ENCODE results near the gene A3GALT2. TPM values are rescaled to one million over a fixed set of nuclear protein-coding genes. Genes with fewer than 3 reads are reported as not detected.

A3GALT2 gene
- total RNA-seq, 1 experiment from 2014 or later, result not detected

- TF ChIP-seq JAZF1 (CRISPR knock-in tag; IDR thresholded peaks at IDR 0.05) (no peak), NFATC4 (CRISPR knock-in tag; IDR thresholded peaks at IDR 0.05) (no peak), FOXK1 (CRISPR knock-in tag; IDR thresholded peaks at IDR 0.05) (0 out of 2 replicates have a peak, but pooled peaks have one; percentile 29), PRRX2 (CRISPR knock-in tag; IDR thresholded peaks at IDR 0.05) (no peak), JUN (CRISPR knock-in tag; IDR thresholded peaks at IDR 0.05) (peak; percentile 66), ARID4B (CRISPR knock-in tag; IDR thresholded peaks at IDR 0.05; ENCODE audit: borderline replicate concordance) (peak; percentile 16; the same call in 1 of the 2 replicates), FOXP1 (CRISPR knock-in tag; IDR thresholded peaks at IDR 0.05; ENCODE audit: borderline replicate concordance) (peak; percentile 74), ZNF423 (CRISPR knock-in tag; IDR thresholded peaks at IDR 0.05) (no peak), TCF7 (CRISPR knock-in tag; IDR thresholded peaks at IDR 0.05; ENCODE audit: low read depth) (0 out of 2 replicates have a peak, but pooled peaks have one; percentile 35), SMAD3 (CRISPR knock-in tag; IDR thresholded peaks at IDR 0.05; ENCODE audit: borderline replicate concordance) (no peak), KAT7 (CRISPR knock-in tag; IDR thresholded peaks at IDR 0.05; ENCODE audit: borderline replicate concordance) (peak; percentile 73; the same call in 1 of the 2 replicates), E2F1 (CRISPR knock-in tag; IDR thresholded peaks at IDR 0.05) (0 out of 2 replicates have a peak, but pooled peaks have one; percentile 55)
These were observed 14.0 kb downstream of the A3GALT2 start (continued) for GRCh38 chr1:33306653-33307493.

GRCh38 chr1:33305816-33306652, 14.9 kb downstream of the A3GALT2 start:
- Mint-ChIP-seq H3K36me3 (peaks cover 6% of the 10 kb centered on the region; the same call in 1 of the 2 replicates), H3K4me1 (peaks cover 3% of the 10 kb centered on the region; the same call in 1 of the 2 replicates), H3K27me3 (ENCODE audit: low read depth) (peaks cover 53% of the 10 kb centered on the region), H3K4me3 (peak overlapping the region; percentile 45), H3K9me3 (peaks cover 10% of the 10 kb centered on the region; the same call in 1 of the 2 replicates), H3K27ac (no peak overlapping the region)
- ChIA-PET CTCF (interaction anchor here (1.2 to 4.4 kb wide), 4 partner anchors 11 to 179 kb away, joined by 3 to 28 read pairs (median 6); no protein-coding TSS in a partner anchor), POLR2A (no interaction called here)
- peak; percentile 21 for ATAC-seq
- DNase-seq (ENCODE audit: low spot score), result no peak
- TF ChIP-seq GRHL2 (CRISPR knock-in tag; IDR thresholded peaks at IDR 0.05; ENCODE audit: insufficient replicate concordance, severe bottlenecking), result no peak
- no peak for TF ChIP-seq TEAD1 (CRISPR knock-in tag; IDR thresholded peaks at IDR 0.05)
- no peak for TF ChIP-seq ATF1 (CRISPR knock-in tag; IDR thresholded peaks at IDR 0.05)
- no peak for TF ChIP-seq PRDM15 (CRISPR knock-in tag; IDR thresholded peaks at IDR 0.05)
- TF ChIP-seq CREM (CRISPR knock-in tag; IDR thresholded peaks at IDR 0.05), result no peak
- no peak for TF ChIP-seq IRF1 (CRISPR knock-in tag; IDR thresholded peaks at IDR 0.05)
- no peak for TF ChIP-seq PRRX2 (CRISPR knock-in tag; IDR thresholded peaks at IDR 0.05)
- TF ChIP-seq FOXP1 (CRISPR knock-in tag; IDR thresholded peaks at IDR 0.05; ENCODE audit: borderline replicate concordance), result no peak
- TF ChIP-seq RELA (CRISPR knock-in tag; IDR thresholded peaks at IDR 0.05; ENCODE audit: borderline replicate concordance), result no peak
- no peak for TF ChIP-seq ZNF416 (CRISPR knock-in tag; IDR thresholded peaks at IDR 0.05)
- no peak for TF ChIP-seq ZNF425 (CRISPR knock-in tag; conservative IDR thresholded peaks at IDR 0.05)

Measured in WTC11 (cell line).